HEK293 (cell line): ENCODE measurements around the gene MRPL21.

Source experiments
- CTCF ChIA-PET: fragments of 350-600 bp; formaldehyde crosslinking; extraction: SDS; loops from one replicate; lab custom pipeline; 2021; ENCODE audit warnings: antibody characterized with exemption; lab: Yijun Ruan, JAX
- POLR2A ChIA-PET: fragments of 300-600 bp; formaldehyde crosslinking; extraction: SDS; loops from one replicate; lab custom pipeline; 2020; ENCODE audit warnings: antibody characterized with exemption, inconsistent platforms; lab: Yijun Ruan, JAX
- H3K27ac ChIP-seq: fragments of 200-500 bp; sonication (Bioruptor generic); 2 replicates; pipeline ENCODE4 v1.5.1; 2014; ENCODE audit warnings: low read depth, low read length, control low read depth, inconsistent platforms; ENCODE audit errors: extremely low read depth
- H3K36me3 ChIP-seq, 2 experiments: fragments of 200-500 bp in 1 of 2; sonication (Bioruptor generic) in 1 of 2; 1 replicate in 1 of 2; 2 replicates in 1 of 2; pipeline ENCODE4 v1.5.1; 2014 to 2017; ENCODE audit warnings: inconsistent platforms in 2 of 2, low read length in 2 of 2; ENCODE audit not compliant: control insufficient read depth in 2 of 2, insufficient read depth in 1 of 2
- H3K4me1 ChIP-seq: fragments of 200-500 bp; sonication (Bioruptor generic); 2 replicates; pipeline ENCODE4 v1.5.1; 2014; ENCODE audit warnings: mild to moderate bottlenecking, low read length, inconsistent platforms; ENCODE audit not compliant: control insufficient read depth, insufficient read depth
- H3K4me3 ChIP-seq: 2 replicates; pipeline ENCODE4 v1.5.1; 2011; ENCODE audit warnings: low read depth, mild to moderate bottlenecking, control low read depth, low read length, moderate library complexity
- H3K9me3 ChIP-seq: fragments of 200-500 bp; sonication (Bioruptor generic); 2 replicates; pipeline ENCODE4 v1.5.1; 2014; ENCODE audit warnings: low read depth, low read length, inconsistent platforms; ENCODE audit not compliant: control insufficient read depth, insufficient read depth
- EGR2 ChIP-seq: fragments of 450-650 bp; formaldehyde crosslinking; IDR thresholded peaks from 2 replicates; pipeline ENCODE4 v1.5.1; 2016; ENCODE audit warnings: low read depth, missing biosample characterization, missing genetic modification characterization
- ELK4 ChIP-seq: IDR thresholded peaks from 2 replicates; pipeline ENCODE4 v1.6.1; 2011; ENCODE audit warnings: mild to moderate bottlenecking, low read depth, low read length, borderline replicate concordance
- FEZF1 ChIP-seq: fragments of 450-650 bp; formaldehyde crosslinking; IDR thresholded peaks from 2 replicates; pipeline ENCODE4 v1.5.1; 2016; ENCODE audit warnings: missing biosample characterization, missing genetic modification characterization
- KLF17 ChIP-seq: fragments of 450-650 bp; formaldehyde crosslinking; IDR thresholded peaks from 2 replicates; pipeline ENCODE4 v1.5.1; 2016; ENCODE audit warnings: missing biosample characterization, missing genetic modification characterization
- MZF1 ChIP-seq: fragments of 450-650 bp; formaldehyde crosslinking; IDR thresholded peaks from 2 replicates; pipeline ENCODE4 v1.5.1; 2017; ENCODE audit warnings: missing biosample characterization, missing genetic modification characterization, borderline replicate concordance
- SCRT2 ChIP-seq: fragments of 450-650 bp; formaldehyde crosslinking; IDR thresholded peaks from 2 replicates; pipeline ENCODE4 v1.5.1; 2016; ENCODE audit warnings: missing biosample characterization, missing genetic modification characterization
- ZBTB49 ChIP-seq: fragments of 450-650 bp; formaldehyde crosslinking; IDR thresholded peaks from 2 replicates; pipeline ENCODE4 v1.5.1; 2016; ENCODE audit warnings: missing biosample characterization, missing genetic modification characterization, low read depth
- ZNF112 ChIP-seq: fragments of 450-650 bp; formaldehyde crosslinking; IDR thresholded peaks from 2 replicates; pipeline ENCODE4 v1.5.0; 2017; ENCODE audit warnings: missing biosample characterization, missing genetic modification characterization
- ZNF223 ChIP-seq: fragments of 450-650 bp; formaldehyde crosslinking; IDR thresholded peaks from 2 replicates; pipeline ENCODE4 v1.5.1; 2016; ENCODE audit warnings: missing biosample characterization, missing genetic modification characterization
- ZNF335 ChIP-seq: fragments of 450-650 bp; formaldehyde crosslinking; conservative IDR thresholded peaks from 2 replicates; pipeline ENCODE4 v1.5.1; 2016; ENCODE audit warnings: missing biosample characterization, missing genetic modification characterization
- ZNF488 ChIP-seq: fragments of 450-650 bp; formaldehyde crosslinking; IDR thresholded peaks from 2 replicates; pipeline ENCODE4 v1.5.1; 2016; ENCODE audit warnings: missing biosample characterization, missing genetic modification characterization
- ZNF530 ChIP-seq: fragments of 450-650 bp; formaldehyde crosslinking; IDR thresholded peaks from 2 replicates; pipeline ENCODE4 v1.5.1; 2016; ENCODE audit warnings: low read depth, missing biosample characterization, missing genetic modification characterization
- ZNF658 ChIP-seq: fragments of 450-650 bp; formaldehyde crosslinking; IDR thresholded peaks from 2 replicates; pipeline ENCODE4; 2016; ENCODE audit warnings: missing biosample characterization, missing genetic modification characterization
- ZNF670 ChIP-seq: fragments of 450-650 bp; formaldehyde crosslinking; IDR thresholded peaks from 2 replicates; pipeline ENCODE4 v1.5.1; 2016; ENCODE audit warnings: missing biosample characterization, missing genetic modification characterization, low read depth
- ZNF768 ChIP-seq: fragments of 450-650 bp; formaldehyde crosslinking; IDR thresholded peaks from 2 replicates; pipeline ENCODE4 v1.5.1; 2018; ENCODE audit warnings: missing biosample characterization, mild to moderate bottlenecking, missing genetic modification characterization
- ZSCAN23 ChIP-seq: fragments of 450-650 bp; formaldehyde crosslinking; IDR thresholded peaks from 2 replicates; pipeline ENCODE4 v1.5.1; 2016; ENCODE audit warnings: missing biosample characterization, missing genetic modification characterization
- TF ChIP-seq, protein P1 (sequence below): fragments of 450-650 bp; formaldehyde crosslinking; IDR thresholded peaks from 2 replicates; pipeline ENCODE4 v1.5.1; 2016; ENCODE audit warnings: missing biosample characterization, missing genetic modification characterization
- TF ChIP-seq, protein P2 (sequence below): fragments of 450-650 bp; formaldehyde crosslinking; IDR thresholded peaks from 2 replicates; pipeline ENCODE4 v1.5.1; 2016; ENCODE audit warnings: missing biosample characterization, missing genetic modification characterization

The MRPL21 gene

DNA sequence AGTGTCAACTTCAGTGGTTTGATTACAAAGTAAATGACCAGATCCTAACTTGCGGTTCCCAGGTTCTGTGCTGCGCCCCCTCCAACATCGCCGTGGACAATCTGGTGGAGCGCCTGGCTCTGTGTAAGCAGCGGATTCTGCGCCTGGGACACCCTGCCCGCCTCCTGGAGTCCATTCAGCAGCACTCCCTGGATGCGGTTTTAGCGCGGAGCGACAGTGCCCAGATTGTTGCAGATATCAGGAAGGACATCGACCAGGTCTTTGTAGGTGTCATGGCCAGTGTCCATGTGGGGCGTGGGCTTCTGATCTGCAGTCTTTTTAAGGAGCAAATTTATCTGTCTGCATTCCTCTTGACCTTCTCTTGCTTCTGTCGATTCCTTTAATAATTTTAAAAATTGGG, 11.1 kb upstream of the MRPL21 start:
- no peak overlapping the region for H3K27ac ChIP-seq
- POLR2A ChIA-PET, result no interaction called here
- TF ChIP-seq, protein P1, sequence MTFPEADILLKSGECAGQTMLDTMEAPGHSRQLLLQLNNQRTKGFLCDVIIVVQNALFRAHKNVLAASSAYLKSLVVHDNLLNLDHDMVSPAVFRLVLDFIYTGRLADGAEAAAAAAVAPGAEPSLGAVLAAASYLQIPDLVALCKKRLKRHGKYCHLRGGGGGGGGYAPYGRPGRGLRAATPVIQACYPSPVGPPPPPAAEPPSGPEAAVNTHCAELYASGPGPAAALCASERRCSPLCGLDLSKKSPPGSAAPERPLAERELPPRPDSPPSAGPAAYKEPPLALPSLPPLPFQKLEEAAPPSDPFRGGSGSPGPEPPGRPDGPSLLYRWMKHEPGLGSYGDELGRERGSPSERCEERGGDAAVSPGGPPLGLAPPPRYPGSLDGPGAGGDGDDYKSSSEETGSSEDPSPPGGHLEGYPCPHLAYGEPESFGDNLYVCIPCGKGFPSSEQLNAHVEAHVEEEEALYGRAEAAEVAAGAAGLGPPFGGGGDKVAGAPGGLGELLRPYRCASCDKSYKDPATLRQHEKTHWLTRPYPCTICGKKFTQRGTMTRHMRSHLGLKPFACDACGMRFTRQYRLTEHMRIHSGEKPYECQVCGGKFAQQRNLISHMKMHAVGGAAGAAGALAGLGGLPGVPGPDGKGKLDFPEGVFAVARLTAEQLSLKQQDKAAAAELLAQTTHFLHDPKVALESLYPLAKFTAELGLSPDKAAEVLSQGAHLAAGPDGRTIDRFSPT (tag by site-specific recombination), result no peak
- TF ChIP-seq ZNF670 (tag by site-specific recombination) (no peak), KLF17 (no peak), ZNF658 (tag by site-specific recombination) (no peak), ZBTB49 (tag by site-specific recombination) (no peak), ZNF223 (tag by site-specific recombination) (no peak), FEZF1 (tag by site-specific recombination) (no peak), ZSCAN23 (tag by site-specific recombination) (no peak), SCRT2 (tag by site-specific recombination) (no peak), ZNF335 (no peak), ELK4 (no peak), MZF1 (tag by site-specific recombination) (no peak), ZNF768 (no peak), ZNF530 (no peak), ZNF112 (tag by site-specific recombination) (no peak), EGR2 (no peak), ZNF488 (tag by site-specific recombination) (no peak)
- TF ChIP-seq, protein P2, sequence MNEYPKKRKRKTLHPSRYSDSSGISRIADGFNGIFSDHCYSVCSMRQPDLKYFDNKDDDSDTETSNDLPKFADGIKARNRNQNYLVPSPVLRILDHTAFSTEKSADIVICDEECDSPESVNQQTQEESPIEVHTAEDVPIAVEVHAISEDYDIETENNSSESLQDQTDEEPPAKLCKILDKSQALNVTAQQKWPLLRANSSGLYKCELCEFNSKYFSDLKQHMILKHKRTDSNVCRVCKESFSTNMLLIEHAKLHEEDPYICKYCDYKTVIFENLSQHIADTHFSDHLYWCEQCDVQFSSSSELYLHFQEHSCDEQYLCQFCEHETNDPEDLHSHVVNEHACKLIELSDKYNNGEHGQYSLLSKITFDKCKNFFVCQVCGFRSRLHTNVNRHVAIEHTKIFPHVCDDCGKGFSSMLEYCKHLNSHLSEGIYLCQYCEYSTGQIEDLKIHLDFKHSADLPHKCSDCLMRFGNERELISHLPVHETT (tag by site-specific recombination), result no peak
- TF ChIP-seq, all 188 proteins: peak for 0
- CTCF ChIA-PET, result interaction anchor here (0.8 kb wide), 1 partner anchor 200 kb away, joined by 3 read pairs; no protein-coding TSS in a partner anchor
- H3K36me3 ChIP-seq, result peaks cover 25 to 90% of the 10 kb centered on the region in 2 experiments
- no peak overlapping the region for H3K4me3 ChIP-seq
- H3K9me3 ChIP-seq, result no peaks in the 10 kb centered on the region
- H3K4me1 ChIP-seq, result no peaks in the 10 kb centered on the region
